HG02840 (cell line): ENCODE data around the gene CPM.

ENCODE experiments used
- ATAC-seq: cut with Tn5 transposase; IDR thresholded peaks from one replicate; pipeline ENCODE4 v1.9.1; 2021; ENCODE audit warnings: mild to moderate bottlenecking, moderate library complexity, moderate number of reproducible peaks; ENCODE audit not compliant: unreplicated experiment, low FRiP score

The CPM gene

GRCh38 chr12:68957273-68957672 lies 24.3 kb upstream of the CPM start:
- no peak for ATAC-seq

- no peak for ATAC-seq
Measured at GRCh38 chr12:68956466-68956865, 23.5 kb upstream of the CPM start.

GRCh38 chr12:68954811-68955210 lies 21.8 kb upstream of the CPM start:
- no peak for ATAC-seq

GRCh38 chr12:68953536-68953935 lies 20.6 kb upstream of the CPM start:
- ATAC-seq: no peak

- no peak for ATAC-seq
Measured at GRCh38 chr12:68951652-68952051, 18.7 kb upstream of the CPM start.

GRCh38 chr12:68950511-68950910 lies 17.5 kb upstream of the CPM start:
- ATAC-seq: no peak

- no peak for ATAC-seq
Measured at GRCh38 chr12:68945255-68945654, 12.3 kb upstream of the CPM start.

- ATAC-seq: no peak
Measured at GRCh38 chr12:68944296-68945076, 11.5 kb upstream of the CPM start.

GRCh38 chr12:68943848-68944247 lies 10.9 kb upstream of the CPM start:
- ATAC-seq: no peak

- ATAC-seq: no peak
Measured at GRCh38 chr12:68940731-68941130, 7.8 kb upstream of the CPM start.

- ATAC-seq: no peak
Measured at GRCh38 chr12:68939505-68939904, 6.5 kb upstream of the CPM start.

GRCh38 chr12:68934392-68934791 lies 1.4 kb upstream of the CPM start:
- no peak for ATAC-seq

- ATAC-seq: peak; percentile 42
Measured at GRCh38 chr12:68932128-68932960, 627 bp downstream of the CPM start.

- ATAC-seq: no peak
Measured at GRCh38 chr12:68930178-68930577, 2.8 kb downstream of the CPM start.

GRCh38 chr12:68924546-68924945 lies 8.4 kb downstream of the CPM start:
- ATAC-seq: no peak

GRCh38 chr12:68919581-68920239 lies 13.3 kb downstream of the CPM start:
- ATAC-seq: no peak

GRCh38 chr12:68918960-68919359 lies 14.0 kb downstream of the CPM start:
- no peak for ATAC-seq

GRCh38 chr12:68915055-68915454 lies 17.9 kb downstream of the CPM start:
- no peak for ATAC-seq

GRCh38 chr12:68913682-68914081 lies 19.3 kb downstream of the CPM start:
- no peak for ATAC-seq

GRCh38 chr12:68912916-68913315 lies 20.1 kb downstream of the CPM start:
- no peak for ATAC-seq

- ATAC-seq: no peak
Measured at GRCh38 chr12:68911197-68911718, 21.7 kb downstream of the CPM start.
